ENCODE data around the gene SPRR1B.

DNA sequence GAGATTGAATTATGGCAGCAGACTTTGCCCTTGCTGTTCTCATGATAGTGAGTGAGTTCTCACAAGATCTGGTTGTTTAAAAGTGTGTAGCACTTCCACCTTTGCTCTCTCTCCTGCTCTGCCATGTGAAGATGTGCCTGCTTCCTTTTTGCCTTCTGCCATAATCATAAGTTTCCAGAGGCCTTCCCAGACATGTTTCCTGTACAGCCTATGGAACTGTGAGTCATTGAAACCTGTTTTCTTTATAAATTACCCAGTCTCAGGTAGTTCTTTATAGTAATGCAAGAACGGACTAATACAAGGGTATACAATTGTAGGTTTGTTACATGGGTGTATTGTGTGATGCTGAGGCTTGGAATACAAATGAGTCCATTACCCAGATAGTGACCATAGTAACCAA lies 4.2 kb downstream of the SPRR1B start:
- TF ChIP-seq, protein P1, sequence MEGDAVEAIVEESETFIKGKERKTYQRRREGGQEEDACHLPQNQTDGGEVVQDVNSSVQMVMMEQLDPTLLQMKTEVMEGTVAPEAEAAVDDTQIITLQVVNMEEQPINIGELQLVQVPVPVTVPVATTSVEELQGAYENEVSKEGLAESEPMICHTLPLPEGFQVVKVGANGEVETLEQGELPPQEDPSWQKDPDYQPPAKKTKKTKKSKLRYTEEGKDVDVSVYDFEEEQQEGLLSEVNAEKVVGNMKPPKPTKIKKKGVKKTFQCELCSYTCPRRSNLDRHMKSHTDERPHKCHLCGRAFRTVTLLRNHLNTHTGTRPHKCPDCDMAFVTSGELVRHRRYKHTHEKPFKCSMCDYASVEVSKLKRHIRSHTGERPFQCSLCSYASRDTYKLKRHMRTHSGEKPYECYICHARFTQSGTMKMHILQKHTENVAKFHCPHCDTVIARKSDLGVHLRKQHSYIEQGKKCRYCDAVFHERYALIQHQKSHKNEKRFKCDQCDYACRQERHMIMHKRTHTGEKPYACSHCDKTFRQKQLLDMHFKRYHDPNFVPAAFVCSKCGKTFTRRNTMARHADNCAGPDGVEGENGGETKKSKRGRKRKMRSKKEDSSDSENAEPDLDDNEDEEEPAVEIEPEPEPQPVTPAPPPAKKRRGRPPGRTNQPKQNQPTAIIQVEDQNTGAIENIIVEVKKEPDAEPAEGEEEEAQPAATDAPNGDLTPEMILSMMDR (IDR thresholded peaks at IDR 0.05; ENCODE audit: insufficient read depth, low read length) = no peak
- TF ChIP-seq POLR2AphosphoS5 (IDR thresholded peaks at IDR 0.05; ENCODE audit: low read depth) (no peak), GABPA (IDR thresholded peaks at IDR 0.05; ENCODE audit: low read depth) (no peak), SPI1 (IDR thresholded peaks at IDR 0.05; ENCODE audit: borderline replicate concordance, low read depth) (no peak)
- TF ChIP-seq, protein P2, sequence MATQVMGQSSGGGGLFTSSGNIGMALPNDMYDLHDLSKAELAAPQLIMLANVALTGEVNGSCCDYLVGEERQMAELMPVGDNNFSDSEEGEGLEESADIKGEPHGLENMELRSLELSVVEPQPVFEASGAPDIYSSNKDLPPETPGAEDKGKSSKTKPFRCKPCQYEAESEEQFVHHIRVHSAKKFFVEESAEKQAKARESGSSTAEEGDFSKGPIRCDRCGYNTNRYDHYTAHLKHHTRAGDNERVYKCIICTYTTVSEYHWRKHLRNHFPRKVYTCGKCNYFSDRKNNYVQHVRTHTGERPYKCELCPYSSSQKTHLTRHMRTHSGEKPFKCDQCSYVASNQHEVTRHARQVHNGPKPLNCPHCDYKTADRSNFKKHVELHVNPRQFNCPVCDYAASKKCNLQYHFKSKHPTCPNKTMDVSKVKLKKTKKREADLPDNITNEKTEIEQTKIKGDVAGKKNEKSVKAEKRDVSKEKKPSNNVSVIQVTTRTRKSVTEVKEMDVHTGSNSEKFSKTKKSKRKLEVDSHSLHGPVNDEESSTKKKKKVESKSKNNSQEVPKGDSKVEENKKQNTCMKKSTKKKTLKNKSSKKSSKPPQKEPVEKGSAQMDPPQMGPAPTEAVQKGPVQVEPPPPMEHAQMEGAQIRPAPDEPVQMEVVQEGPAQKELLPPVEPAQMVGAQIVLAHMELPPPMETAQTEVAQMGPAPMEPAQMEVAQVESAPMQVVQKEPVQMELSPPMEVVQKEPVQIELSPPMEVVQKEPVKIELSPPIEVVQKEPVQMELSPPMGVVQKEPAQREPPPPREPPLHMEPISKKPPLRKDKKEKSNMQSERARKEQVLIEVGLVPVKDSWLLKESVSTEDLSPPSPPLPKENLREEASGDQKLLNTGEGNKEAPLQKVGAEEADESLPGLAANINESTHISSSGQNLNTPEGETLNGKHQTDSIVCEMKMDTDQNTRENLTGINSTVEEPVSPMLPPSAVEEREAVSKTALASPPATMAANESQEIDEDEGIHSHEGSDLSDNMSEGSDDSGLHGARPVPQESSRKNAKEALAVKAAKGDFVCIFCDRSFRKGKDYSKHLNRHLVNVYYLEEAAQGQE (IDR thresholded peaks at IDR 0.05; ENCODE audit: insufficient replicate concordance, low read depth) = no peak
